HL-60/S4 treated with phorbol 12-myristate 13-acetate at 8.2 ng/mL for 4 days and 3 days (cell line): ENCODE data around the gene MOGAT2.
"Not testable (repeated sequence)": the region's sequence is repeated elsewhere in the genome, so short reads cannot be mapped to it uniquely, and the experiment has no call there.

Experiments used
- in situ Hi-C: fragments of 300-500 bp; cut with MboI; formaldehyde crosslinking; loops from 2 replicates; pipeline ENCODE4 v1.15.0; 2022; ENCODE audit warnings: low sequenced_read_pairs

MOGAT2 gene

GRCh38 chr11:75717608-75718418 lies at the start of gene MOGAT2:
Gene MOGAT2, plus strand, starts transcription at chr11:75717838. Its CDS starts 51 bp downstream, at chr11:75717889.
- in situ Hi-C loops: loop anchor here (25.0 kb wide), 1 partner anchor 144 kb away; no protein-coding TSS in a partner anchor

- in situ Hi-C loops: no loop called here
Measured at GRCh38 chr11:75668451-75669297, 49.0 kb upstream of the MOGAT2 start, which contains the start of gene MAP6. Gene MAP6, minus strand, starts transcription at chr11:75669038. Its CDS starts 669 bp downstream, at chr11:75668369.

GRCh38 chr11:75673977-75674582 lies 43.6 kb upstream of the MOGAT2 start:
- in situ Hi-C loops: no loop called here

GRCh38 chr11:75677275-75677674 lies 40.4 kb upstream of the MOGAT2 start:
- in situ Hi-C loops: no loop called here

GRCh38 chr11:75677909-75678308 lies 39.7 kb upstream of the MOGAT2 start:
- in situ Hi-C loops: no loop called here

- in situ Hi-C loops: no loop called here
Measured at GRCh38 chr11:75678620-75679259, 38.9 kb upstream of the MOGAT2 start.

GRCh38 chr11:75679566-75679965 lies 38.1 kb upstream of the MOGAT2 start:
- in situ Hi-C loops: no loop called here

- in situ Hi-C loops: not testable (repeated sequence)
Measured at GRCh38 chr11:75683856-75684255, 33.8 kb upstream of the MOGAT2 start.

- in situ Hi-C loops: no loop called here
Measured at GRCh38 chr11:75689863-75690609, 27.6 kb upstream of the MOGAT2 start.

GRCh38 chr11:75691804-75692203 lies 25.8 kb upstream of the MOGAT2 start:
- in situ Hi-C loops: no loop called here

- in situ Hi-C loops: no loop called here
Measured at GRCh38 chr11:75697906-75698581, 19.6 kb upstream of the MOGAT2 start.

- in situ Hi-C loops: loop anchor here (25.0 kb wide), 1 partner anchor 161 kb away; no protein-coding TSS in a partner anchor
Measured at GRCh38 chr11:75700940-75701339, 16.7 kb upstream of the MOGAT2 start.

- in situ Hi-C loops: loop anchor here (25.0 kb wide), 1 partner anchor 159 kb away; no protein-coding TSS in a partner anchor
Measured at GRCh38 chr11:75703695-75704237, 13.9 kb upstream of the MOGAT2 start.

GRCh38 chr11:75705541-75705940 lies 12.1 kb upstream of the MOGAT2 start:
- in situ Hi-C loops: loop anchor here (25.0 kb wide), 1 partner anchor 157 kb away; no protein-coding TSS in a partner anchor

- in situ Hi-C loops: loop anchor here (25.0 kb wide), 1 partner anchor 156 kb away; no protein-coding TSS in a partner anchor
Measured at GRCh38 chr11:75706260-75706729, 11.3 kb upstream of the MOGAT2 start.

GRCh38 chr11:75714211-75714610 lies 3.4 kb upstream of the MOGAT2 start:
- in situ Hi-C loops: loop anchor here (25.0 kb wide), 1 partner anchor 148 kb away; no protein-coding TSS in a partner anchor

- in situ Hi-C loops: loop anchor here (25.0 kb wide), 1 partner anchor 147 kb away; no protein-coding TSS in a partner anchor
Measured at GRCh38 chr11:75715688-75716087, 1.9 kb upstream of the MOGAT2 start.

- in situ Hi-C loops: loop anchor here (25.0 kb wide), 1 partner anchor 146 kb away; no protein-coding TSS in a partner anchor
Measured at GRCh38 chr11:75716659-75717058, 979 bp upstream of the MOGAT2 start.
